GM18502 (cell line): ENCODE data around the gene ARHGAP21.

Experiments
- ATAC-seq: cut with Tn5 transposase; IDR thresholded peaks from one replicate; pipeline ENCODE4 v1.9.1; 2021; ENCODE audit warnings: mild to moderate bottlenecking; ENCODE audit not compliant: unreplicated experiment, poor library complexity

Gene ARHGAP21

GRCh38 chr10:24589265-24589664 lies 134.4 kb downstream of the ARHGAP21 start:
- ATAC-seq = no peak

GRCh38 chr10:24579906-24580305 lies 143.8 kb downstream of the ARHGAP21 start:
- no peak for ATAC-seq

GRCh38 chr10:24579448-24579847 lies 144.2 kb downstream of the ARHGAP21 start:
- no peak for ATAC-seq

DNA sequence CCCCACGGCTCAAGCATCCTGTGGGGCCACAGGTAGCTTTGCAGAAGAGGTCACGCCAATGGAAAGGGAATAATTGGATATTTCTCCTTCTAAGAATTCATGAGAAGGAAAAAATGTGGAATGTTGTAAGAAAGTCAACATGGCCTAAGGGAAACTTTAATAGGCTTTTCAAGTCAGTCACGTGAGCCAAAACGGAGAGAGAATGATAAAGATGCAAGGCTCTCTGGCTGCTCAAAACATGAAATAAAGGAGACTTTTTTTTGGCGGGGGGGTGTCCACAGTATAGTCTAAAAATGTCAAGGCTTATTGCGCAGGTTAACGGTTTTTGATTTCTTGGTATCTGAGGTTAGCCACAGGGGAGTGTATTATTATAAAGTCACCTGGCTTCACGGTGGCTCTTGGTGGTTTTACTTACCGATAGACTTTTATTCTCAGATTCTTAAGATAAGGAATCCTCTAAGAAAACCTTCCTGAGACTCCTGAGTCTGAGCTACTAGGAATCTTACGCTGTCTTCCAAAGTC lies 148.1 kb downstream of the ARHGAP21 start:
- no peak for ATAC-seq

DNA sequence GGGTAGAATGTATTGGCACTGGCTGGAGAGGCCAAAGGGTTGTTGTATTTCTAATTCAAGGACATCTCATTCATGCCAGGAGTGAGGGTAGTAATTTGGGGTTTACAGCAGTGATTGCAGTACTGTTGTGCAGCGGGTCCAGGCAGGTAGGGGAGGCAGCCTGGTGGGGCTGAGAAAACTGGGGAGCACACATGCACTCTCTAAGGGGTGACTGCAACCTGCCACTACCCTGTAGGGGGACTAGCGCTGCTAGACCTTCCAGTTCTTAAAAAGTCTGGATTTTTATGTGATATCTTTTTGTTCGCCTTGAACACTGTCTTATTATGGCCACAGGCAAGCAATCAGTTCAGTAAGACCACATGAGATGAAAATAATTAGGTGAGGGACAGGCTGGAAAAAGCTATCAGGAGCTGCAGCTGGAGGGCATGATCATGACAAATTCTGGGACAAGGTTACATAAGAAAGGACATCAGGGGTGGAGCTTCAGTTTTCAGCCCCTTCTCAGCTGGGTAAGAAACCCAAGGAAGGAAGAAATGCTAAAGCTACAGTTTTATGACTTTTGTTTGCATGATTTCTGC lies 149.0 kb downstream of the ARHGAP21 start:
- ATAC-seq = no peak

- ATAC-seq = no peak
These were observed 149.5 kb downstream of the ARHGAP21 start for GRCh38 chr10:24574161-24574560.

- no peak for ATAC-seq
These were observed 151.7 kb downstream of the ARHGAP21 start for GRCh38 chr10:24571870-24572450.

- ATAC-seq = no peak
These were observed 152.8 kb downstream of the ARHGAP21 start for GRCh38 chr10:24570658-24571426.

- no peak for ATAC-seq
These were observed 153.6 kb downstream of the ARHGAP21 start for GRCh38 chr10:24569828-24570657.

- ATAC-seq = no peak
These were observed 154.3 kb downstream of the ARHGAP21 start for GRCh38 chr10:24569330-24569796.

DNA sequence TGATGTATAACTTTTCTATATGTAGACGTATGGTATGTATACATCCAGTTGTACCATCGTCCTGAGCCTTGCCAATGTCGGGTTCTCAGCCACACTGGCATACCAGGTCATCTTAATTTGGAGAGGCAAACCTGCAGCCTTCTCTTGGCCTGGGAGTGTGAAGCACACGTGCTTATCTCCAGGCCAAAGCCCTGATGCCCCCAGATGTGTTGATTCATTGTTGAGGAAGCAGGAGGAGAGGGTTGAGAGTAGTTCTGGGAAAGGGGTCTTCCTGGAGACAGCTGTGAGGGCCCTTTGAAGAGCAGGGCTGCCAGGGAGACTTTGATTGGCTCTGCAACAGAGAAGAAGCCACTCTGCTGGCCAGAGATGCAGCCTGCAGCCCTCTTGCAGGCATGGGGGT lies 155.6 kb downstream of the ARHGAP21 start:
- no peak for ATAC-seq

DNA sequence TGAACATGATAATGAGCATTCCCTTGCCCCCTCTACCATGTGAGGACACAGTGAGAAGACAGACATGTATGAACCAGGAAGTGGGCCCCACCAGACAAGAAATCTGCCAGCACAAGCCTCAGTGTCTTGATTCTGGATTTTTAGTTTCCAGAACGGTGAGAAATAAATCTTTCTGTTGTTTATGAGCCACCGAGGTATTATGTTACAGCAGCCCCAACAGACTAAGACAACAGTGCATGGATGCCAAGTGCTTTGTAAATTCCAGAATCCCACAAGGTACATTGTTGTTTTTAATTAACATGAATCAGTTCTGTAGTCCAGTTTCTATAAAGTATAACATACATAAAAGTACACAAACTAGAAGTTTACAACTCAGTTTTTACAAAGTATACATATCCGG lies 162.2 kb downstream of the ARHGAP21 start:
- ATAC-seq = no peak

DNA sequence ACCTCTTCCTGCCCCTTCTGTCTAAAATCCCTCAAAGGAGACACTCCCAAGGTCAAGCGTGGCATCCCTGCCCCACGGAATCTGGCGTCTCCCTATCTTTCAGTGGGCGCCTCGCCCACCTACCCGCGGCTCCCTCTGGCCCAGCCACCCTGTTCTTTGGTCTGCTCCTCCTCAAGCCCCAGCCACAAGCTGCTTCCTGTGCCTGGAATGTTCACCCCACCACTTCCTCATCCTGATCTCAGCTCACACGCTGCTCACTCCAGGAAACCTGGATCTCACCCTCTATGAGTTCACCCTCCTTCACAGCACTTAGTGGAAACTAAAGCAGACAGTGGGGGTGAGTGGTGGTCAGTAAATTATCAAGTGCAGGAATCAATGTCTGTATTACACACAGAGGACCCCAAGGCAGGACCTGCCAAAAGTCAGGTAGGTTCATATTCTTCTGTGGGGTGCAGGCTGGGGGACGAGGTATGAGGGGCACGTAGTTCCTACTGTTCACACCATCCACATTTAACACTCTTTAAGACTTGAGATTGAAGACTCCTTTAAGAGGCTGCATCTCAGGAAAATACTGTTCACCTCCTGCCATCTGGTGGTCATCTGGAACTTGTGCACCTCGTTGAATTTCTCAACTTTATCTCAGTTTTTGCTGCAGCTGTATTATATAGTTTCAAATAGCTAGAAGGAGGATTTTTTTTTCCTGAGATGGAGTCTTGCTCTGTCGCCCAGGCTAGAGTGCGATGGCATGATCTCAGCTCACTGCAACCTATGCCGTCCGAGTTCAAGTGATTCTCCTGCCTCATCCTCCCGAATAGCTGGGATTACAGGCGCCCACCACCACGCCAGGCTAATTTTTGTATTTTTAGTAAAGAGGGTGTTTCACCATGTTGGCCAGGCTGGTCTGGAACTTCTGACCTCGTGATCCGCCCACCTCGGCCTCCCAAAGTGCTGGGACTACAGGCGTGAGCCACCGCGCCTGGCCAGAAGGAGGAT lies 166.6 kb downstream of the ARHGAP21 start:
- ATAC-seq = peak; percentile 64

DNA sequence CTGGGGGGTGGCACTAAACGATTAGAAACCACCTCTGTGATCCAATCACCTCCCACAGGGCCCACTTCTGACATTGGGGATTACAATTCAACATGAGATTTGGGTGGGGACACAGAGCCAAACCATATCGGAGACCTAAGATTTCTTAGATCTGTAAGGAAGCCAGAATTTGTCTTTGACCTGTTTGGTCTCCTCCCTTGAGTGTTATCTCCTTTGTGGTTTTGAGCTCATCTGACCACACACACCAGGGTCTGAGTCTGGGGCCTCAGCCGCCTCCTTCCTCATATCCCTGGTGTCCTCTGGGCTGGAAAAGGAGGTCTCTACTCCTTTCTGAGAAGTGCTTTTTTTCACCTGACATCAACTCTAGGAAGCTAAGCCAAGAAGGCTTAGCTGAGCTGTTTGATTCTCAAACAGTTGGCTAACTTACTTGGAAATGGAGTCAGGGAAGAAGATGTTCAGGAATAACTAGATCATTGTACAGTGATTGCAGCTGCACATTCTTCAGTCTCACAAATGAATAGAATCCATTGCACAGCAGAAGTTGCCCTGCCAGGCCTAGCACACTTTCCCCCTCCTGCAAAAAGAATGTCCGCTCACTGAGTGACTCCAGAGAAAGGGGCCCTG lies 167.4 kb downstream of the ARHGAP21 start:
- ATAC-seq = no peak

DNA sequence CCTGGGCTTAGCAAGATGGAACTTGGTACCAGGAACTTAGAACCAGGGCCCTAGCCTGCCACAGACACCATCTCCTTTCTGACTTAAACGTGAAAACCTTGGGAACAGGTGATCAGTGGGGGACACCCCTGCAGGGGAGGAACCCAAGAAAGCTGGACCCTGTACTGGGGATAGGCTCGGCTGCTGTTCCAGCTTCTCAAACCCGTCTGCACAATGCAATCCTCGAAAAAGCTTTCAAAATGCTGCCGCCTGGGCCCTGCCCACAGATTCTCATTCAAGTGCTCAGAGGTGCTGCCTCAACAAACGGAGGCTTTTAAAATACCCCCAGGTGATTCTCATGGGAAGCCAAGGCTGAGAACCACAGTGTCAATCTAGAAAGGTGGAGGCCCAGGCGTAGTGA lies 169.7 kb downstream of the ARHGAP21 start:
- ATAC-seq = no peak

GRCh38 chr10:24553051-24553612 lies 170.6 kb downstream of the ARHGAP21 start:
- ATAC-seq = no peak

GRCh38 chr10:24552346-24553016 lies 171.2 kb downstream of the ARHGAP21 start:
- peak; percentile 83 for ATAC-seq

GRCh38 chr10:24551161-24551560 lies 172.5 kb downstream of the ARHGAP21 start:
- no peak for ATAC-seq
